ENCODE measurements around the gene SLCO2B1.

SLCO2B1 gene

DNA sequence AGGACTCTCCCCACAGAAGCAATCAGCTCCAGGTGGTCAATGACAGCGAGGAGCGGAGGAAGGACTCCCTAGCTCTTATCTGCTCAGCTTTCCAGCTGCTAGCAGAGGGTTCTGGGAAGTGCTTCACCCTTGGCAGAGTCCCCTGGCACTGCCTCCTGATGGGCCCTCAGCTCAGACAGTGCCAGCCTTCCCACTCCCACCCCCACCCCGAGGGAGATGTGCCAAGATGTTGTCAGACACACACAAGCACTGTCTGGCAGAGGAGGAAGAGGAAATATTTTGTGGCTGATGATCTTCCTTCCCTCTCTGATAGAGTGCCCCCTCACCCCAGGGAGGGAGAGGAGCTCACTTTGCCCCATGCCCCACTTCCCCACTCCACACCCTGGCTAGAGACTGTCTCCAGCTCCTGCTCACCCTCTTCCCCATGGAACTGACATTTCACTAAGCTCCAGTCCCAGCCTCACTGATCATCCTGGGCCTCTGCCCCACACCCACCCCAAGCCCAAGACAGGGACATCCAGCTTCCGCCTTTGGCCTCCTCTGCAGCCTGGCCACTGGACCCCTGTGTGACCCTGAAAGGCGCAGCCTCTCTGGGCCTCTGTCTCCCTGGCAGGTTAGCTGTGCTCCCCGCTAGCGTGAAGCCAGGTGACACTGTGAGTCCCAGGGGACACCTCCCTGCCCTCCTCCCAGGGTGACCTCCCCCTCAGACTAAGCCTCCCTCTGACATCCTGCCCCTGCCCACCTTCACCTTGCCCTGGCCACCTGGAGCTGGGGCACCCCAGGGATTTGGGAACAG, 44.5 kb downstream of the SLCO2B1 start:
- DNase-seq = no peak

DNA sequence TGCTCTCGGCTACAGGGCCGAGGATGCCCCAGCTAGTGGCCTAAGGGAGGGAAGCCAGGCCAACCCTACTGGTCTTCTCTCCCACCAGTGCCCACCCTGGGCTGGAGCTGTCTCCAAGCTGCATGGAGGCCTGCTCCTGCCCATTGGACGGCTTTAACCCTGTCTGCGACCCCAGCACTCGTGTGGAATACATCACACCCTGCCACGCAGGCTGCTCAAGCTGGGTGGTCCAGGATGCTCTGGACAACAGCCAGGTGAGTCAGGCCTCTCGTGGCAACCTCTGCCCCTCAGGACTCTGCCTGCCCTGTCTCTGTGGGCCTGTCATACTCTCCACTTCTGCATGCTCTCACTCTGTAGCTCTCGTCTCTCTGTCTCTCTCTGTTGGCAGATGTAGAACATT, 45.5 kb downstream of the SLCO2B1 start:
- no peak for DNase-seq

DNA sequence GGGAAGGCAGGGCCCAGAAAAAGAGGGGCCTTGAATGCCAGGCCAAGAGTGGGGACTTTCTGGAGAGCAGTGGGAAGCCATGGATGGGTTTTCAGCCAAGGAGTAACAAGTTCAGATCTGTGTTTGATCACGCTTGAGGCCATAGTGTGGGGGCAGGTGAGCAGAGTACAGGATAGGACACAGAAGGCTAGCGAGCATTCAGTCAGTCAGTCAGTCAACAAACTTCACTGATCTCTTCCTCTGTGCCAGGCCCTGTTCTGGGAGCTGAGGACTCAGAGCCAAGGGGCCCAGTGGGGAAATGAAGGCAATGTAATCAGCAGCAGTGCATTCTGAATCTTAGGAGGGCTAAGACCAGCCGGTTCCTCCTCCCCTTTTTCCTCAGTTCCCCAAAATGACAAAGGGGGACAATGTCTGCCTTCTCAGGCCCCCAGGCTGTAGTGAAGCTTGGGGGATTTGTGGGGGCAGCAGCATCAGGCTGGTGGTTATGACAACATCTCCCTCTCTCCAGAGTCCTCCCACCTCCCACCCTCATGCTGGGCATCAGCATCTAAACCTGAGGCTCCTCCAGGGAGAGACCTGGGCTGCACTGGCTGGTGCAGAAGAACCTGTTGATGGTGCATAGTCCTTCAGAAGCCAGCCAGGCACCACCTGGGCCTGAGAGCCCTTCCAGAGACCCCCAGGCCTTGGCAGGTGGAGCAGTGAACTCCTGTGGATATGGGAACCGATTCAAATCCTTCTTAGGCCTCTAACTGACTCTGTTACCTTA, 46.8 kb downstream of the SLCO2B1 start:
- no peak for DNase-seq

DNA sequence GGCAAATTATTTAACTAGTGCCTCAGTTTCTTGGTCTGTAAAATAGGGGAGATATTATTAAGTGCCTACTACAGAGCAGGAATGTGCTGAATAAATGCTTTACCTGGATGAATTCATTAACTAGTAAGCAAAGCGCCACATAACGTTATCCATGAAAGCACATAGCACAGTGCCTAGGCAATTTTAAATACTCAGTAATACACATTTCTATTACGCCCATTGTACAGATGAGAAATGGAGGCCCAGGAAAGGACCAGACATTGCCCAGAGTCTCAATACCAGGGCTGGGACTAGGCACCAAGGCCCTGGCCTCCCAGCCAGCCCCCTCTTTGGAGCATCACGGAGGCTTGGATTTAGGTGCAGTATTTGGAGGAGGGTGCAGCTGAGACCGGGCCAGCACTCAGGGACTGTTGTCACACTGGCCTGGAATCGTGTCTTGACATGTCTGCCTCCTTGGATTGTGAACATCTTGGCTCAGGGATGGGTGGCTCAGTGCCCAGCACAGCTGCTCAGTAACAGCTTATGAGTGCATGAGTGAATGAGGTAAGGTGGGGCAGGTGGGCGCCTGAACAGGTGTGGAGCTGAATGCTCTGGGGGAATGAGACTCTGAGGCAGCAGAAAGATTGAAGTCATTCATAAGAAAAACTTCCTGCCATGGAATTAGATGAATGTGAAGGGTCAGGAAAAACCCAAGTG, 47.5 kb downstream of the SLCO2B1 start:
- no peak for DNase-seq

DNA sequence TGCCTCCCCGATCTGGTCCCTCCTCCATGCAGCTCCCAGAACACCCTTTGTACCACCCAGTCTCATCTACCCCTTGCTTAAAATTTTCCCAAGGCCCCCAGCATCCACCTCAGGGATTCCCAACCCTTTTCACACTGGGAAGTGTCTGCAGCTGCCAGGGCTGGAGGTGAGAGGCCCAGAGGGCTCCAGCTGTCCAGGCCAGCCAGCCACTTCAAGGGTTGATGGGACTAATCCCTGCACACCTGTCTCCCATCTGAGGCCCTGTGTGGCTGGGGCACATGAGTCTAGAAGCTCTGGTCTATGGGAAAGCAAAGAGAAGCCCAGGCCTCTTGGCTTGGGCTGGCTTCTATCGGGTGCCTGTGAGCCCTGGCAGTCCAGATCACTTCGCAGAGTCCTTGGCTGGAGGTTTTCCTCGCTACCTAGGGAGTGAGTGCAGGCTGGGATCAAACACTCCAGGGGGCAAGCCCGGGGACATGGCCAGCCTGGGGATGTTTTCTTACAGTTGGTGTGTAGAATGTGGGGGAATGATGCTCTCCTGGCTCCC, 48.6 kb downstream of the SLCO2B1 start:
- DNase-seq = no peak

DNA sequence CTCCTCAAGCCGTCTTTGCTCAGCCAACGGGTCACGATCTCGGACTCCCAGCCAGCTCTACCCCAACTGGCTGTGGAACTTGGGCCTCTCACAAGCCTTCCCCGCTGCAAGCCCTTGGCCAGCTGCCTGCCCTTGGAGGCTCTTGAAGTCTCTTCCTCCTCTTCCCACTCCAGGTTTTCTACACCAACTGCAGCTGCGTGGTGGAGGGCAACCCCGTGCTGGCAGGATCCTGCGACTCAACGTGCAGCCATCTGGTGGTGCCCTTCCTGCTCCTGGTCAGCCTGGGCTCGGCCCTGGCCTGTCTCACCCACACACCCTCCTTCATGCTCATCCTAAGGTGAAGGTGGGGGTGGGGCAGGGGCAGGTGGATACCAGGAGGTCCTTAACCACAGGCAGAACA, 49.1 kb downstream of the SLCO2B1 start:
- DNase-seq = no peak

DNA sequence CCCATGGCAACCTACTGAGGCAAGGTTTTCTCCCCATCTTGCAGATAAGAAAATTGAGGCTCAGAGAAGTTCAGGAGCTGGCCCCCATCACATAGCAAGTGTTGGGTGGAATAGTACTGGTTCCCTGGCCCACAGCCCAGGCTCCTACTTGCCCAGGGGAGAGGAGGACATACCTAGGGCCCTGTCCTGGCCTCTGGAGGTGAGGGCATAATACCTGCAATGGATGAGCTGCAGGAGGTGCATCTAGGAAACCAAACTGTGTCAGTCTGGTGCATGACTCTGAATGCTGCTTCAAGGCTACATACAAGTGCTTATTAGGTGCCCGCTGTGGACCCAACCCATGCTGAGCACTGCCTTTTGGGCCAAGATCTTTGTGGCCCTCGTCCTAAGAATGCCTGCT, 49.6 kb downstream of the SLCO2B1 start:
- no peak for DNase-seq

DNA sequence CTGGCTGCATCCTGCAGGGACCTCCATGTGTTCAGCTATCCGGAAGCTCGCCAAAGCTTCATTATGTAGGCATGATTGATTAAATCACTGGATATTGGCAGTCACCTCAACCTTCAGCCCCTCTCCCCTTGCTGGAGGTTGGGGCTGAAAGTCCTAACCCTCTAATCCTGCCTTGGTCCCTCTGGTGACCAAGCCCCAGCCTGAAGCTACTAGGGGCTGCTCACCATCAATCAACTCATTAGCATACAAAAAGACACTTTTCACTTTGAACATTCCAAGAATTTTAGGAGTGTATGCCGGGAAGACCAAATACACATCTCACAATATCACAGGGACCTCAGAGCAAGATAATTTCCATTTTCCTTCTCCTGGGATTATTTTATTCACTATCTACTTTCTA, 50.9 kb downstream of the SLCO2B1 start:
- DNase-seq = no peak

DNA sequence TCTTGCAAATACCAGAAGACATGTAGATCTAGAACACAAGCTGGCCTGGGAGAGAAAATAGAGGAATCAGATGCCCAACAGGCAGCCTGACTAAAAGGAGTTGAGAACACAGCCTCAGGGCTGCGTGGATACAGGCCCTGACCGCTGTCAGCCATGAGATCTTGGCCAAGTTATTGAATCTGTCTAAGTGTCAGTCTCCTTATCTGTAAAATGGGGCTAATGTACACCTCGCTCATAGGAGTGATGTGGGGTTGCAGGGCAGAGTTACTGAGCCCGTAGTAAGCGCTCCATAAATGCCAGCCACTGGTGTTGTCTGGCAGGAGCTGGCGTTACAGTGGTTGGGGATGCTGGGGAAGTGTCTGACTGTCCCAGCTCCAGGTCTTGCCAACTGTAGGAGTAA, 51.3 kb downstream of the SLCO2B1 start:
- no peak for DNase-seq

DNA sequence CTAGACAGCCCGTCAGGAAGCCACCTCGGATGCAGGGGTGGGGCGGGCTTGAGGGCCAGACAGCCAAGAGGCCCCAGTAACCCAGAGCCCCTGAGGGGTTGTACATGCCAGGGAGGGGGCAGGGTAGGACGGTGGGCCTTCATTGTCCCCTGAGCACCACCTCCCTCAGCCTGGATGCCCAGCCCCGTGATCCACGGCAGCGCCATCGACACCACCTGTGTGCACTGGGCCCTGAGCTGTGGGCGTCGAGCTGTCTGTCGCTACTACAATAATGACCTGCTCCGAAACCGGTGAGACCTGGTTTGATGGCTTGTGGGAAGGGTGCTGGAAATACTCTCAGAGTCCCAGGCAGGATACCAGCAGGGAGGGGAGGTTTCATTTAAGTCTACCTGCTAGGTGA, 52.2 kb downstream of the SLCO2B1 start:
- no peak for DNase-seq

DNA sequence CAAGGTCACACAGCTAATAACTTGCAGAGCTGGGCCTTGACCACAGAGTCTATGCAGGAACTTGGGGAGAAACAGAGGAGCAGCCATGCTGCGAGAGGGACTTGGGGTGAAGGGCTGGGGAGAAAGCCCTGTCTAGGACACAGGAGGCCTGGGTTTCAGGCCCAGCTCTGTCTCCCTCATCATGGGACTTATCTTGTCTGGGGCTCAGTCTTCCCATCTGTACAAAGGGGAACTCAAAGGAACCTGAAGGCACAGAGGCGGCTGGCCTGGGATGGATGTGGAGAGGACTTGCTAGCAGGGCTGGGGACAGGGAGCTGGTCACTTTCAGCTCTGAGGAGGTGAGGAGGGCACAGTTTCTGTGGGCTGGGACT, 52.7 kb downstream of the SLCO2B1 start:
- DNase-seq = no peak

DNA sequence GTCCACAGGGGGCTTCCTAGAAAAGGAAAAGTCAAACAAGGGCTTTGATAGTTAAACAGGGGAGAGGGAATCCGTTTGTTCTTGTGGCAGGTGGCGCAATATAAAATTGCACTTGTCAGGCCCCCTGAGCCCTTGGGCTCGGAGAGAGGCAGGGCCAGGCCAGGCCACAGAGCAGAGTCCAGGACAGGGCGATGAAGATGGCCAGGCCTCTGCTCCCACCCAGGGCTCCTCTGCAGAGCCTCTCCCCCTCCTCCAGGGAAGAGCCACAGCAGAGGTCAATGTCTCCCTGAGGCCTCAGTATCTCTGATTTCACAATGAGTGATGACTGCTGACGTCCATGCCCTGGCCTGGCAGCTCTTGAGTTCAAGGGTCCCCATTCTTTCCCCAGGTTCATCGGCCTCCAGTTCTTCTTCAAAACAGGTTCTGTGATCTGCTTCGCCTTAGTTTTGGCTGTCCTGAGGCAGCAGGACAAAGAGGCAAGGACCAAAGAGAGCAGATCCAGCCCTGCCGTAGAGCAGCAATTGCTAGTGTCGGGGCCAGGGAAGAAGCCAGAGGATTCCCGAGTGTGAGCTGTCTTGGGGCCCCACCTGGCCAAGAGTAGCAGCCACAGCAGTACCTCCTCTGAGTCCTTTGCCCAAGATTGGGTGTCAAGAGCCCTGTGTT, 53.2 kb downstream of the SLCO2B1 start:
- DNase-seq = no peak

DNA sequence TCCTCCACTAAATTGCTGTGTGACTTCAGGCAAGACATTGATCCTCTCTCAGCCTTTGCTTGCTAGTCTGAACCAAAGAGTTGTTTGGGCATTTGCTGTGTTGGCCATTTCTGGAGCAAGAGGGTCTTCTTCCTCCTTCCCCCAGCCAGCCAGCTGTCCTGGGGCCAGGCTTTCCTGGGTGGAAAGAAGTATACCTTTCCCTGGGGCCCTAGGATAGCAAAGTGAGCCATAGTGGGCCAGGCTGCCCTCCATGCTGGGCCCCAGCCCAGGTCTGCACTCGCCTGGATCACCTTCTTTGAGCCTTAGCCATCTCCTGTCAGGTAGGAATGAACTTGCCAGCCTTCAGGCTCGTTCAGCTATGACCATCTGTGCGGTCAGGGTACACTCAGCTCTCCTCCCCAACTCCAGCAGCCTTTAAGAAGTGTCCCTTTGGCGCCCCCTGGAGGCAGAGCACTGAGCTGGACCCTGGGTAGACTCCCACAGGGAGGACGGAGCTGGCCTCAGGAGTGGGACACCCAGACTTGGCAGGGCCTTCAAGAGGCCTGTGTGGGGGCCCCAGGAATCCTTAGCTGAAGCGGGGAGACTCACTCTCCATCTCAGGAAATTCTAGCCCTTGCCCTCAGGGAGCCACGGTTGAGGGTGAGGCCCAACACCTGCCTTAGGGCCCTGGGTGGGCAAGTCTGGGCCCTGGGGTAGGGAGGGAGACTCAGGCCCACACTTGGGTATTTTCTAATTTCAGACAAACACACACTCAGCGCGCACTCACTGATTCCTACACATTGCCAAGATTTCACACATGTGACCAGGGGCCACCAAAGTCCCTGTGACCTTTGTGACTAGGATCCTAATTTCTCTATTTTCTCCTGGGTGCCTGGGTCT, 54.0 kb downstream of the SLCO2B1 start:
- DNase-seq = no peak

DNA sequence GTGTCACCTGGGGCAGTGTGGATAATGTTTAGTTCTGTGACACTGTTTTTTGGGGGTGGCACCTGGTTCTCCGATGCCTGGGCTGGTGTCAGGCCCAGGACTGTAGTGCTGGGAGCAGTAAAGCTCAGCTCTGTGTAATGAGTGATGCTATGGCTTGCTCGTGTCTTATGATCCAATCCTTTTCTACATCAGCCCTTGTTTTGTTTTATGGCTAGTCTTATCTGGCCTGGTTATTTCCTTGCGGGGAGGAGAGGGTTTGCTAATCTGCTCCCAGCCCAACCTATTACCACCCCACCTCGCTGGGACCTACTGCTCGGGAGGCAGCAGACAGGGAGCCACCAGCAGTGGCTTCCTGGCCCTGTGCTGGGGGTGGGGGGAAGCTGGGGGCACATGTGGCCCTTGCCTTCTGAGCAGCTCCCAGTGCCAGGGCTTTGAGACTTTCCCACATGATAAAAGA, 54.7 kb downstream of the SLCO2B1 start:
- no peak for DNase-seq

DNA sequence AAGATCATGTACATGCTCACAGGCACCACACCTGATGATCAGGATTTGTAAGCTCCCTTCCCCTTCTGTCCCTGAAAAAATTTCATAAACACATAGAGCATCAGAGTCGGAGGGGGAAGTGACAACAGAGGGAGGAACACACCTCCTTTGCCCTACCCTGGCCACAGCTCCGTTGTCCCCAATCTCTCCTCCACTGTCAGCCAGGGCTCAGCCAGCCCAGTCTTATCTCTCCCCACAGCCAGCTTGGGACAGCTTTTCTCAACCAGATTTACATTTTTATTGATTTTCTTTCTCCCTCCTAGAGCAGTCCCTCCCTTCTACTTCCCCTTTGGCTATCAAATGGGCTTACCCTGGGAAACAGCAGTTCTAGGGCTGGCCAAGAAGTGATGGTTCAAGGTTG, 57.5 kb downstream of the SLCO2B1 start:
- DNase-seq = no peak

DNA sequence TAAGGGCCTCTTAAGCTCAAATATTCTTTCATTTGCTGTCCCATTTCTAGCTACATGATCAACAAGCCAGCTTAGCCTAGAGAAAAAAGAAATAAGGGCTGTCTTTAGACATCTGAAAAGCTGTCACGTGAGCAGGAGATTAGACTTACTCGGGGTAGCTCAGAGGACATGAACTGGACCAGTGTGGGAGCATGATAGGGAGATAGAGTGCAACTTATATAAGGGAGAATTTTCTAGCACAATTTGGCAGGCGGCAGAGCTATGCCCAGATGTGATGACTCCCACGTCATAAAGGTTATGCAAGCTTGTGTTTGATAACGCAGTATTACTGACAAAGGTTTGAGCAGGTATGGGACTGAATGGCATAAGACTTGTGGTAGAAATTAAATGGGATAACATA, 61.5 kb downstream of the SLCO2B1 start:
- DNase-seq = no peak

DNA sequence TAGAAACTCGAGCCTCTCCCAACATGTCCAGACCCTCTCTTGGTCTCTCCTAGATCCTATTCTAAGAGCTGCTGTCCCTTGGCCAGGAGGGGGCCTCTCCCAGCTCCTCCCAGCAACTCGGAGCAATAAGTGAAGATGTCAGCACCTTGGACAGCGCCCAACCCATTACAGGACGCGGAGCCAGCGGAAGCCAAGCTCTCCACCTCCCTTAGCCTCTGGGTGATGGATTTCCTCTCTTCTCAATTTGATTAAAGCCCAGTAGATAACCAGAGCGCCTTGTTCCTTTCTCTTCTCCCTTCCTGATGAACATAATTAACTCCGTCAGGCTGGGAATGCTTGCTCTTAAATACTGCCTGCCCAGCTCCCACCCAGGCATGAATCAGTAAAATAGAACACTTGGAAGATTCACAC, 63.5 kb downstream of the SLCO2B1 start:
- DNase-seq = peak; percentile 45

DNA sequence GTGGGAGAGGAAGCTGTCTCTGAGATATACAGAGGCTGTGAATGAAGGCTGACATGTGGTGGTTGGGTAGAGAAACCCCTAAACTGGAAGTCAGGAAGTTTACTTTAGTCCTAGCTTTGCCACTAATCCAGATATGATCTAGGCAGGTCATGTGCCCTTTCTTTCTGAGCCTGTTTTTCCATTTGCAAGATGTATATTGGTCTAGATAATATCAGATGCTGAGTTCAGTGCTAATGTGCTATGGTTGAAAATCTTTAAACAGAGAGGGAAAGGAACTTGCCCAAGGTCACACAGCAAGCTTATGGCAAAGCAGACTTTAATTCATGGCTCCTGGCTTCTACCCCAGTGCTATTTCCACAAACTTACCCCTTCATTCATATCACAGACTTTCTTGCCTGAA, 63.9 kb downstream of the SLCO2B1 start:
- DNase-seq = no peak

DNA sequence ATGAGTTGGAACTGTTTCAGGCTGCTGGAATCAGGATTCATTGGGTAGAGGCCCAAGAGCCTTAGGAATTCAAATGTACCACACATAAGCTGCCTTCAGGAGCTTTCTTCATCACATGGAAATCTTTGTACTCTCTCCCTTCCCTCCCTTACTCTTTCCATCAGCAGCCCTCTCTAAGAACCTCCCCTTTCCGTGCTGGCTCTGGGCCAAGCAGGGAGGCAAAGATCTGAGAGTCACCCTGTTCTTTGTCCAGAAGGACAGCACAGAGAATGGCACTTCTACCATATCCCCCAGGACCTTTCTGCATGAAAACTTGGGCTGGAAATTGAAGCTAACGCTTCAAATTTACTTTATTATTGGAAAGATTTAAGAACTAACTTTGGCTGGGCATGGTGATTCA, 69.0 kb downstream of the SLCO2B1 start:
- DNase-seq = no peak

DNA sequence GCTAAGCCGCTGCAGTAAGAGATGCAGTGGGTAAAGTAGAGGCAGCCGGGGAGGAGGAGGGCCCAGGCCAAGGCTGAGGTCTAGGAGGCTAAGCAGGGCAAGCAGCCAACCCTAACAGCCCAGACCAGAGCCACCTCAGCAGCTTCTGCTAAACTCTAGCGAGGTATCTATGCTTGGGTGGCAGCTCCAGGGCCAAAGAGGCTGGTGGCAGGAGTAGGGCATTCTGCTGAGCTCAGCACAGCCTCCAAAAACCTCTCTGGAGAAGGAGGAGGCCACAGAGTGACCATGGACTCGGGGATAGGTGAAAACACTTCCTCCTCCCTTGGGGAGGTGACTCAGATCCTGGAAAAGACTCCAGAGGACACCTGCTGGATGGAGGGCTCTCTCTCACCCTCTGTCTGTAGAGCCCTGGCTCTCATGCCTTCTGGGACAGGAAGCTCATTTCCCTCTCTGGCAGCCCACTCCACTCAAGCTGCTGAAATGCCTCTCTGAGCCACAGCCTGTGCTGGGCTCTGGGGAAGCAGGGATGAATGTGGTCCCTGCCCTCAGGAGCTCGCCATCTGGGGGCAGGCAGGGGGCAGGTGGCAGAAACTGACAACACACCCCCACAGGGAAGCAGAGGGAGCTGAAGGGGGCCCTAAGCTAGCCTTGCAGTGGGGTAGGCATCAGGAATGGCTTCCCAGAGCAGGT, 73.2 kb downstream of the SLCO2B1 start:
- DNase-seq = no peak

DNA sequence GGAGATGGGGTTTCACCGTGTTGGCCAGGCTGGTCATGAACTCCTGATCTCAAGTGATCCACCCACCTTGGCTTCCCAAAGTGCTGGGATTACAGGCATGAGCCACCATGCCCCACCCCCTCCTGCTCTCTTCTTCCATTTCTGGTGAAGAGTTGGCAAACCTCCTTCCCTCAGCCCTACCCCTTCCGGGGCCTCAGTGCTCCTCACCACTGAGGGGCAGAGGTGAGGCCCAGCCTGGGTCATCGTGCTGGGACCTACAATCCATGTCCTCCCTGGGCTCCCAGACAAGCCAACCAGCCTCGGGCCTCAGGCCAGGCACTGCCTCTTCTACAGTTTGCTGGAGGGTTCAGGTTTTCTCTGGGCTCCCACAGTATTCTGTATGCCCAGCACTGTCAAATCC, 74.9 kb downstream of the SLCO2B1 start:
- no peak for DNase-seq
